Non-pigmented ciliary epithelial cell (primary cell): Measurements from ENCODE around the gene HSF2.
"Not testable (repeated sequence)": the region's sequence is repeated elsewhere in the genome, so short reads cannot be mapped to it uniquely, and the experiment has no call there.

Source experiments
- DNase-seq: peaks from one replicate; pipeline ENCODE4 v3.0.0-alpha.2; 2010; ENCODE audit warnings: low read depth

The HSF2 gene

GRCh38 chr6:122455116-122455515, 55.7 kb downstream of the HSF2 start:
- DNase-seq: not testable (repeated sequence)

DNA sequence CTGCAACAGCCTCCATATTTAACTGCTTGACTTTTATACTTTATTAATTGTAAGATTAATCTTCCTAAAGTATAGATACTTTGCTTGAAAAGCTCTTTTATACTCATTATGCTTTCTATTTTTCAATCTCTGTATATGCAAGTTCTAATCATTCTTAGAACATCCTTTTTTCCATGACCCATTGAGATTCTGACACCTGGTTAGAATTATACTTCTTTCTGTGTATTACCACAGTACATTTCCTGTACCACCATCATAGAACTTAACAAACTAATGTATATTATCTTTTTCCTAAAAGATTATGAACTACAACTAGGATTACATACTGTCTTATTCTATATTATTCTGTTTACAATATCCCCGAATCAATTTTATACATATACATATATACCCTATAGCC, 58.6 kb downstream of the HSF2 start:
- no peak for DNase-seq

DNA sequence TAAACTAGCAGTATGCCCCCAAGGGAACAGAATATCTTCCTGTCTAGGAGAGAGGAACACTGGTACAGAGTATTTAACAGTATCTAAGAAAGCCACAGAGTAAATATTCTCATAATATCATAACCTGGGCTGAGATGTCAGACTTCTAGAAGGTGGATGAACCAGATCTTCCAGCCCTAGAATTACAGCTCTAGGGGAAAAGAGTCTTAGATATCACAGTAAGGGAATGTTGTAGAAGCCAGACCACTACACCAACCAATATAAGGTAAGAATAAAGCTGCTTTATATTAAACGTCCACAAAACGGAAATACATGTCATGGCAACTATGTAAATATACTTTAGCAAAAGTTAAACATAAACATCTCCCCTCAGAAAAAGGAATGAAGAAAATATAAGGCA, 59.8 kb downstream of the HSF2 start:
- no peak for DNase-seq

GRCh38 chr6:122459865-122460416, 60.5 kb downstream of the HSF2 start:
- DNase-seq: not testable (repeated sequence)

DNA sequence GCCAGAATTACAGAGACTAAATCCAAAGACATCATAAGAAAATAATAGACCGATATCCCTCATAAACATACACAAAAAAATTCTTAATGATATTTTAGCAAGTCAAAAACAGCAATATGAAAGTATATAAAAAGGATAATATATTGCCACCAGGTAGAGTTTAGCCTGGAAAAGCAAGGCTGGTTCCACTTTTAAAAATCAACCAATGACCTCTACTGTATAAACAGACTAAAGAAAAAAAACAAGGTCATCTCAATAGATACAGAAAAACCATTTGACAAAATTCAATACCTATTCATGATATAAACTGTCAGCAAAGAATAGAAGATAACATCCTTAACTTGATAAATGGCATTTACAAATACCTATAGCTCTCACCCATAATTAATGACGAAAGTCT, 62.4 kb downstream of the HSF2 start:
- no peak for DNase-seq

- DNase-seq: peak; percentile 81
These were observed 71.9 kb downstream of the HSF2 start, which contains the start of gene SERINC1 for GRCh38 chr6:122471107-122472021. TSS of gene SERINC1 (minus strand) at chr6:122471807. CDS start at chr6:122471737, 70 bp downstream.

GRCh38 chr6:122472022-122472340, 72.5 kb downstream of the HSF2 start:
- no peak for DNase-seq

- no peak for DNase-seq
These were observed 76.7 kb downstream of the HSF2 start for GRCh38 chr6:122476131-122476530.

DNA sequence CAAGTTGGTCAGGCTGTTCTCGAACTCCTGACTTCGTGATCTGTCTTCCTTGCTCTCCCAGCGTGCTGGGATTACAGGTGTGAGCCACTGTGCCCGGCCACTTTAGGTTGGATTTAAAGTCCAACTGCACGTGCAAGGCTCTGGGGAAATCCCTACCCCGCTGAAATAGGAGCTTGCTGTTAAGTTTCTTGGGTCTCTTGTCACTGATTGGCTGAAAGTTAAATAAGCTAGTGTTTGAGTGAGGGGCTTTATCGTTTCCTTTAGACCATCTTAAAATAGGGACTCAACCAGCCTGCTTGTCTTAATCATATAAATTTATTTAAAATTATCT, 83.3 kb downstream of the HSF2 start:
- no peak for DNase-seq
